Stimulated activated CD4-positive, alpha-beta T cell treated with anti-CD3 and anti-CD28 coated beads, Interleukin-2, amount 100 ng/mL, for 4 hours (primary cell): ENCODE results near the gene CELF5.
"Not testable (repeated sequence)": the region's sequence is repeated elsewhere in the genome, so short reads cannot be mapped to it uniquely, and the experiment has no call there.

Experiments used
- DNase-seq: peaks from one replicate; pipeline ENCODE4 v3.0.0-alpha.2; 2020; ENCODE audit warnings: low read depth

CELF5 gene

GRCh38 chr19:3207461-3208242, 16.8 kb upstream of the CELF5 start:
- DNase-seq = no peak

GRCh38 chr19:3208317-3209207, 15.9 kb upstream of the CELF5 start:
- no peak for DNase-seq

- peak; percentile 51 for DNase-seq
Measured at GRCh38 chr19:3210347-3211017, 14.0 kb upstream of the CELF5 start.

- no peak for DNase-seq
Measured at GRCh38 chr19:3211191-3211590, 13.3 kb upstream of the CELF5 start.

- DNase-seq = no peak
Measured at GRCh38 chr19:3213159-3213558, 11.3 kb upstream of the CELF5 start.

- DNase-seq = no peak
Measured at GRCh38 chr19:3216874-3217273, 7.6 kb upstream of the CELF5 start.

GRCh38 chr19:3220576-3220975, 3.9 kb upstream of the CELF5 start:
- no peak for DNase-seq

- not testable (repeated sequence) for DNase-seq
Measured at GRCh38 chr19:3221576-3221975, 2.9 kb upstream of the CELF5 start.

GRCh38 chr19:3222709-3223108, 1.8 kb upstream of the CELF5 start:
- DNase-seq = no peak

GRCh38 chr19:3225169-3225485, 666 bp downstream of the CELF5 start:
- DNase-seq = no peak

GRCh38 chr19:3225677-3226093, 1.2 kb downstream of the CELF5 start:
- no peak for DNase-seq

GRCh38 chr19:3227054-3227626, 2.7 kb downstream of the CELF5 start:
- DNase-seq = no peak

- no peak for DNase-seq
Measured at GRCh38 chr19:3229346-3229743, 4.9 kb downstream of the CELF5 start.

GRCh38 chr19:3229888-3230496, 5.5 kb downstream of the CELF5 start:
- DNase-seq = no peak

GRCh38 chr19:3231288-3231687, 6.8 kb downstream of the CELF5 start:
- DNase-seq = no peak

GRCh38 chr19:3233116-3233515, 8.7 kb downstream of the CELF5 start:
- no peak for DNase-seq

GRCh38 chr19:3233831-3234230, 9.4 kb downstream of the CELF5 start:
- no peak for DNase-seq

GRCh38 chr19:3234800-3235199, 10.3 kb downstream of the CELF5 start:
- DNase-seq = no peak

GRCh38 chr19:3235604-3236003, 11.1 kb downstream of the CELF5 start:
- not testable (repeated sequence) for DNase-seq

- no peak for DNase-seq
Measured at GRCh38 chr19:3236272-3236671, 11.8 kb downstream of the CELF5 start.

GRCh38 chr19:3238066-3238561, 13.7 kb downstream of the CELF5 start:
- DNase-seq = no peak

- no peak for DNase-seq
Measured at GRCh38 chr19:3239367-3239766, 14.9 kb downstream of the CELF5 start.
